T-helper 2 cell treated with Interferon-gamma antibody and Interleukin-4, amounts not matched to agents 5 μg/mL and 100 μg/mL, for 36 hours (primary cell): ENCODE data around the gene STX4.

Experiments used
- DNase-seq: peaks from one replicate; pipeline ENCODE4 v3.0.0; 2021; ENCODE audit warnings: low spot score
- H3K27ac Mint-ChIP-seq: one replicate; pipeline ENCODE4 v1.8.0; 2021; ENCODE audit warnings: mild to moderate bottlenecking, mixed read lengths
- H3K27me3 Mint-ChIP-seq: one replicate; pipeline ENCODE4 v1.8.0; 2021; ENCODE audit warnings: low read depth, mixed read lengths
- H3K36me3 Mint-ChIP-seq: one replicate; pipeline ENCODE4 v1.8.0; 2021; ENCODE audit warnings: low read depth, mixed read lengths
- H3K4me1 Mint-ChIP-seq: one replicate; pipeline ENCODE4 v1.8.0; 2021; ENCODE audit warnings: low read depth, mixed read lengths
- H3K4me3 Mint-ChIP-seq: one replicate; pipeline ENCODE4 v1.8.0; 2022; ENCODE audit warnings: mild to moderate bottlenecking, moderate library complexity, mixed read lengths
- H3K9me3 Mint-ChIP-seq: one replicate; pipeline ENCODE4 v1.8.0; 2021; ENCODE audit warnings: mixed read lengths

STX4 gene

GRCh38 chr16:31077024-31077423 is 43.7 kb downstream of the STX4 start:
- peaks cover 17% of the 10 kb centered on the region for H3K4me1 Mint-ChIP-seq

GRCh38 chr16:31077592-31078396 is 44.4 kb downstream of the STX4 start:
- DNase-seq: no peak
- H3K9me3 Mint-ChIP-seq: no peaks in the 10 kb centered on the region

More at GRCh38 chr16:31077024-31077423, 43.7 kb downstream of the STX4 start:
- no peaks in the 10 kb centered on the region for H3K27me3 Mint-ChIP-seq
- H3K36me3 Mint-ChIP-seq: peaks cover 48% of the 10 kb centered on the region
- no peak overlapping the region for H3K27ac Mint-ChIP-seq
- H3K4me3 Mint-ChIP-seq: no peak overlapping the region
- DNase-seq: no peak
- no peaks in the 10 kb centered on the region for H3K9me3 Mint-ChIP-seq

GRCh38 chr16:31078597-31079341 is 45.4 kb downstream of the STX4 start:
- peaks cover 45% of the 10 kb centered on the region for H3K36me3 Mint-ChIP-seq
- H3K27me3 Mint-ChIP-seq: no peaks in the 10 kb centered on the region
- no peak overlapping the region for H3K4me3 Mint-ChIP-seq
- H3K27ac Mint-ChIP-seq: no peak overlapping the region
- no peaks in the 10 kb centered on the region for H3K9me3 Mint-ChIP-seq
- H3K4me1 Mint-ChIP-seq: peaks cover 13% of the 10 kb centered on the region
- no peak for DNase-seq

More at GRCh38 chr16:31077592-31078396, 44.4 kb downstream of the STX4 start:
- no peaks in the 10 kb centered on the region for H3K27me3 Mint-ChIP-seq
- H3K27ac Mint-ChIP-seq: no peak overlapping the region
- peaks cover 13% of the 10 kb centered on the region for H3K4me1 Mint-ChIP-seq
- peaks cover 45% of the 10 kb centered on the region for H3K36me3 Mint-ChIP-seq
- H3K4me3 Mint-ChIP-seq: no peak overlapping the region

- Mint-ChIP-seq H3K9me3 (no peaks in the 10 kb centered on the region), H3K27me3 (no peaks in the 10 kb centered on the region), H3K27ac (no peak overlapping the region), H3K4me1 (peaks cover 13% of the 10 kb centered on the region), H3K36me3 (peaks cover 45% of the 10 kb centered on the region), H3K4me3 (no peak overlapping the region)
- DNase-seq: no peak
Observed at GRCh38 chr16:31079342-31079944, 46.1 kb downstream of the STX4 start.

GRCh38 chr16:31080035-31080629 is 46.8 kb downstream of the STX4 start:
- Mint-ChIP-seq H3K9me3 (no peaks in the 10 kb centered on the region), H3K36me3 (peaks cover 40% of the 10 kb centered on the region), H3K4me1 (peaks cover 7% of the 10 kb centered on the region), H3K4me3 (no peak overlapping the region), H3K27me3 (no peaks in the 10 kb centered on the region), H3K27ac (no peak overlapping the region)
- no peak for DNase-seq

- DNase-seq: no peak
- Mint-ChIP-seq H3K27me3 (no peaks in the 10 kb centered on the region), H3K36me3 (peaks cover 40% of the 10 kb centered on the region), H3K4me1 (peaks cover 3% of the 10 kb centered on the region), H3K9me3 (no peaks in the 10 kb centered on the region), H3K4me3 (no peak overlapping the region), H3K27ac (no peak overlapping the region)
Observed at GRCh38 chr16:31080756-31081419, 47.5 kb downstream of the STX4 start.

GRCh38 chr16:31081428-31082351 is 48.3 kb downstream of the STX4 start:
- Mint-ChIP-seq H3K9me3 (no peaks in the 10 kb centered on the region), H3K4me1 (peaks cover 3% of the 10 kb centered on the region), H3K27ac (no peak overlapping the region), H3K27me3 (no peaks in the 10 kb centered on the region), H3K36me3 (peaks cover 38% of the 10 kb centered on the region), H3K4me3 (no peak overlapping the region)
- no peak for DNase-seq

- Mint-ChIP-seq H3K4me1 (peaks cover 3% of the 10 kb centered on the region), H3K9me3 (no peaks in the 10 kb centered on the region), H3K4me3 (no peak overlapping the region), H3K36me3 (peaks cover 34% of the 10 kb centered on the region), H3K27me3 (no peaks in the 10 kb centered on the region), H3K27ac (no peak overlapping the region)
- DNase-seq: no peak
Observed at GRCh38 chr16:31082368-31083045, 49.1 kb downstream of the STX4 start.

- H3K27ac Mint-ChIP-seq: no peak overlapping the region
- H3K4me1 Mint-ChIP-seq: peaks cover 3% of the 10 kb centered on the region
- no peaks in the 10 kb centered on the region for H3K9me3 Mint-ChIP-seq
- no peaks in the 10 kb centered on the region for H3K27me3 Mint-ChIP-seq
- peaks cover 29% of the 10 kb centered on the region for H3K36me3 Mint-ChIP-seq
- no peak overlapping the region for H3K4me3 Mint-ChIP-seq
- no peak for DNase-seq
Observed at GRCh38 chr16:31083081-31083480, 49.7 kb downstream of the STX4 start.

- no peak for DNase-seq
- H3K4me1 Mint-ChIP-seq: peaks cover 3% of the 10 kb centered on the region
- no peaks in the 10 kb centered on the region for H3K9me3 Mint-ChIP-seq
- peaks cover 25% of the 10 kb centered on the region for H3K36me3 Mint-ChIP-seq
- H3K27me3 Mint-ChIP-seq: no peaks in the 10 kb centered on the region
- no peak overlapping the region for H3K27ac Mint-ChIP-seq
- H3K4me3 Mint-ChIP-seq: no peak overlapping the region
Observed at GRCh38 chr16:31083556-31083955, 50.2 kb downstream of the STX4 start.

GRCh38 chr16:31083981-31084380 is 50.6 kb downstream of the STX4 start:
- H3K4me1 Mint-ChIP-seq: peaks cover 3% of the 10 kb centered on the region
- no peak overlapping the region for H3K27ac Mint-ChIP-seq
- no peaks in the 10 kb centered on the region for H3K9me3 Mint-ChIP-seq
- no peak overlapping the region for H3K4me3 Mint-ChIP-seq
- no peaks in the 10 kb centered on the region for H3K27me3 Mint-ChIP-seq
- H3K36me3 Mint-ChIP-seq: peaks cover 21% of the 10 kb centered on the region
- no peak for DNase-seq

- Mint-ChIP-seq H3K27ac (no peak overlapping the region), H3K27me3 (no peaks in the 10 kb centered on the region), H3K9me3 (no peaks in the 10 kb centered on the region), H3K36me3 (peaks cover 18% of the 10 kb centered on the region), H3K4me3 (no peak overlapping the region), H3K4me1 (peaks cover 3% of the 10 kb centered on the region)
- no peak for DNase-seq
Observed at GRCh38 chr16:31084584-31085302, 51.4 kb downstream of the STX4 start.
